ENCODE data around the gene ANTXR2. TPM values are rescaled to one million over a fixed set of nuclear protein-coding genes. Genes with fewer than 3 reads are reported as not detected.

ANTXR2 gene
- total and polyA plus RNA-seq, 2 of the 13 experiments (the other 11 are each of a cell fraction or from before 2014, with no cell fraction given), result 4.6 to 14.5 TPM

DNA sequence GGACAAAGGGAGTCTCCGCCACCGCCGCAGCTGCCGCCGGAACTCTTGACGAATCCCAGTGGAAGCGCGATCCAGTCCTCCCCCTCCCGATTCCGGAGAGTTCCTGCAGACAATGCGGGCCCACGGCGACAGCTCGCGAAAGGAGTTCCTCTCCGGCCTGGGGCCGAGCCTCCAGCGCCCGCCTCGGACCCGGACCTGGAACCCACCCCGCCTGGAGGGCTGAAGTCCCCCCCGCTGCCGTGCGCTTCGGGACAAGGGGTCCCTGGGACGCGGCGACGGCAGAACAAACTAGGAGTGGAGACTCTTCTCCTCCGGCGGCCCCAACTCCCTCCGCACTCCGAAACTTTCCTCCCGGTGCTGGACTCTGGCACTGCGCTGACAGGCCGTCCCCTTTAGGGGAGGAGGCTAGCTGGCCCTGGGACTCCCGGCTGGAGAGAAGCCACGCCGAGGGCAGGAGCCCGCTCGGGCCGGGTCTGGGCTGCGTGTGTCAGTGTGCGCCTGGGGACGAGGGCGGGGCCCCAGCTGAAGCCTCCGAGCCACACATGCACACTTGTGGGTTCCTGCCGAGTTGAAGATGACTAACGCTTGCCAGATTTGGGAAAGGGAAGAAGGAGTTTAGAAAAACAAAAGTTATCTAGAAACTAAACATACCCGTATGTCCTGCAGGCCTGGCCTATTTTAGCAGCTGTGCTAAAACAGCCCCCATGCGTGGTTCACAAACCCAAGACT, at the start of gene ANTXR2 (continued):
- TF ChIP-seq ZNF615 (CRISPR knock-in tag; IDR thresholded peaks at IDR 0.05; ENCODE audit: borderline replicate concordance) (no peak), SAP130 (CRISPR knock-in tag; IDR thresholded peaks at IDR 0.05; ENCODE audit: low read depth) (peak; percentile 64), ETV5 (CRISPR knock-in tag; IDR thresholded peaks at IDR 0.05; ENCODE audit: borderline replicate concordance) (no peak), EEA1 (CRISPR knock-in tag; IDR thresholded peaks at IDR 0.05; ENCODE audit: borderline replicate concordance) (peak; percentile 16; the same call in 1 of the 2 replicates), ZNF564 (CRISPR knock-in tag; IDR thresholded peaks at IDR 0.05) (0 out of 2 replicates have a peak, but pooled peaks have one; percentile 11), MED8 (CRISPR knock-in tag; IDR thresholded peaks at IDR 0.05; ENCODE audit: insufficient replicate concordance) (no peak), ZNF335 (CRISPR knock-in tag; IDR thresholded peaks at IDR 0.05) (no peak), POLR2AphosphoS5 (IDR thresholded peaks at IDR 0.05; ENCODE audit: low read depth, low read length) (peak; percentile 49; the same call in 1 of the 2 replicates), POLR2AphosphoS2 (IDR thresholded peaks at IDR 0.05; ENCODE audit: low read depth, low read length) (no peak), REXO4 (CRISPR knock-in tag; IDR thresholded peaks at IDR 0.05; ENCODE audit: borderline replicate concordance) (no peak), ZBTB38 (CRISPR knock-in tag; IDR thresholded peaks at IDR 0.05) (no peak), NR2C2 (CRISPR knock-in tag; IDR thresholded peaks at IDR 0.05; ENCODE audit: borderline replicate concordance) (no peak), GABPB1 (CRISPR knock-in tag; IDR thresholded peaks at IDR 0.05) (peak; percentile 62; the same call in 1 of the 2 replicates), MZF1 (CRISPR knock-in tag; IDR thresholded peaks at IDR 0.05; ENCODE audit: borderline replicate concordance) (0 out of 2 replicates have a peak, but pooled peaks have one; percentile 24), SMAD9 (CRISPR knock-in tag; IDR thresholded peaks at IDR 0.05) (no peak), CAMTA2 (CRISPR knock-in tag; IDR thresholded peaks at IDR 0.05; ENCODE audit: borderline replicate concordance) (no peak), ZNF180 (CRISPR knock-in tag; IDR thresholded peaks at IDR 0.05; ENCODE audit: borderline replicate concordance, low read depth) (no peak), GTF2F1 (IDR thresholded peaks at IDR 0.05; ENCODE audit: low read length) (no peak)
- TF ChIP-seq, protein P1, sequence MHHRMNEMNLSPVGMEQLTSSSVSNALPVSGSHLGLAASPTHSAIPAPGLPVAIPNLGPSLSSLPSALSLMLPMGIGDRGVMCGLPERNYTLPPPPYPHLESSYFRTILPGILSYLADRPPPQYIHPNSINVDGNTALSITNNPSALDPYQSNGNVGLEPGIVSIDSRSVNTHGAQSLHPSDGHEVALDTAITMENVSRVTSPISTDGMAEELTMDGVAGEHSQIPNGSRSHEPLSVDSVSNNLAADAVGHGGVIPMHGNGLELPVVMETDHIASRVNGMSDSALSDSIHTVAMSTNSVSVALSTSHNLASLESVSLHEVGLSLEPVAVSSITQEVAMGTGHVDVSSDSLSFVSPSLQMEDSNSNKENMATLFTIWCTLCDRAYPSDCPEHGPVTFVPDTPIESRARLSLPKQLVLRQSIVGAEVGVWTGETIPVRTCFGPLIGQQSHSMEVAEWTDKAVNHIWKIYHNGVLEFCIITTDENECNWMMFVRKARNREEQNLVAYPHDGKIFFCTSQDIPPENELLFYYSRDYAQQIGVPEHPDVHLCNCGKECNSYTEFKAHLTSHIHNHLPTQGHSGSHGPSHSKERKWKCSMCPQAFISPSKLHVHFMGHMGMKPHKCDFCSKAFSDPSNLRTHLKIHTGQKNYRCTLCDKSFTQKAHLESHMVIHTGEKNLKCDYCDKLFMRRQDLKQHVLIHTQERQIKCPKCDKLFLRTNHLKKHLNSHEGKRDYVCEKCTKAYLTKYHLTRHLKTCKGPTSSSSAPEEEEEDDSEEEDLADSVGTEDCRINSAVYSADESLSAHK (CRISPR knock-in tag; IDR thresholded peaks at IDR 0.05; ENCODE audit: borderline replicate concordance), result no peak
- TF ChIP-seq, protein P2, sequence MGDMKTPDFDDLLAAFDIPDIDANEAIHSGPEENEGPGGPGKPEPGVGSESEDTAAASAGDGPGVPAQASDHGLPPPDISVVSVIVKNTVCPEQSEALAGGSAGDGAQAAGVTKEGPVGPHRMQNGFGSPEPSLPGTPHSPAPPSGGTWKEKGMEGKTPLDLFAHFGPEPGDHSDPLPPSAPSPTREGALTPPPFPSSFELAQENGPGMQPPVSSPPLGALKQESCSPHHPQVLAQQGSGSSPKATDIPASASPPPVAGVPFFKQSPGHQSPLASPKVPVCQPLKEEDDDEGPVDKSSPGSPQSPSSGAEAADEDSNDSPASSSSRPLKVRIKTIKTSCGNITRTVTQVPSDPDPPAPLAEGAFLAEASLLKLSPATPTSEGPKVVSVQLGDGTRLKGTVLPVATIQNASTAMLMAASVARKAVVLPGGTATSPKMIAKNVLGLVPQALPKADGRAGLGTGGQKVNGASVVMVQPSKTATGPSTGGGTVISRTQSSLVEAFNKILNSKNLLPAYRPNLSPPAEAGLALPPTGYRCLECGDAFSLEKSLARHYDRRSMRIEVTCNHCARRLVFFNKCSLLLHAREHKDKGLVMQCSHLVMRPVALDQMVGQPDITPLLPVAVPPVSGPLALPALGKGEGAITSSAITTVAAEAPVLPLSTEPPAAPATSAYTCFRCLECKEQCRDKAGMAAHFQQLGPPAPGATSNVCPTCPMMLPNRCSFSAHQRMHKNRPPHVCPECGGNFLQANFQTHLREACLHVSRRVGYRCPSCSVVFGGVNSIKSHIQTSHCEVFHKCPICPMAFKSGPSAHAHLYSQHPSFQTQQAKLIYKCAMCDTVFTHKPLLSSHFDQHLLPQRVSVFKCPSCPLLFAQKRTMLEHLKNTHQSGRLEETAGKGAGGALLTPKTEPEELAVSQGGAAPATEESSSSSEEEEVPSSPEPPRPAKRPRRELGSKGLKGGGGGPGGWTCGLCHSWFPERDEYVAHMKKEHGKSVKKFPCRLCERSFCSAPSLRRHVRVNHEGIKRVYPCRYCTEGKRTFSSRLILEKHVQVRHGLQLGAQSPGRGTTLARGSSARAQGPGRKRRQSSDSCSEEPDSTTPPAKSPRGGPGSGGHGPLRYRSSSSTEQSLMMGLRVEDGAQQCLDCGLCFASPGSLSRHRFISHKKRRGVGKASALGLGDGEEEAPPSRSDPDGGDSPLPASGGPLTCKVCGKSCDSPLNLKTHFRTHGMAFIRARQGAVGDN (CRISPR knock-in tag; IDR thresholded peaks at IDR 0.05), result peak; percentile 85
- TF ChIP-seq, protein P3, sequence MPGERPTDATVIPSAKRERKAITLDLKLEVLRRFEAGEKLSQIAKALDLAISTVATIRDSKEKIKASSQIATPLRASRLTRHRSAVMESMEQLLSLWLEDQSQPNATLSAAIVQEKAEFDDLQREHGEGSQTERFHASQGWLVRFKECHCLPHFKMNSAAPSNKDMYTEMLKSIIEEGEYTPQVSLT (CRISPR knock-in tag; IDR thresholded peaks at IDR 0.05; ENCODE audit: borderline replicate concordance, low read depth), result no peak
- TF ChIP-seq, protein P4, sequence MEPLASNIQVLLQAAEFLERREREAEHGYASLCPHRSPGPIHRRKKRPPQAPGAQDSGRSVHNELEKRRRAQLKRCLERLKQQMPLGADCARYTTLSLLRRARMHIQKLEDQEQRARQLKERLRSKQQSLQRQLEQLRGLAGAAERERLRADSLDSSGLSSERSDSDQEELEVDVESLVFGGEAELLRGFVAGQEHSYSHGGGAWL (CRISPR knock-in tag; IDR thresholded peaks at IDR 0.05), result no peak; the same call in 1 of the 2 replicates

Data from HepG2 (cell line).